ENCODE results near the gene INPP5F. TPM values are rescaled to one million over a fixed set of nuclear protein-coding genes. Genes with fewer than 3 reads are reported as not detected.
"Not testable (repeated sequence)": the region's sequence is repeated elsewhere in the genome, so short reads cannot be mapped to it uniquely, and the experiment has no call there.

Gene INPP5F
- total and polyA plus RNA-seq, 10 donors: 6.0 to 16.2 (median 10.9) TPM

- no peak overlapping the region for H3K4me3 ChIP-seq
- TF ChIP-seq POLR2A (IDR thresholded peaks at IDR 0.05): no peak
- TF ChIP-seq, protein P1, sequence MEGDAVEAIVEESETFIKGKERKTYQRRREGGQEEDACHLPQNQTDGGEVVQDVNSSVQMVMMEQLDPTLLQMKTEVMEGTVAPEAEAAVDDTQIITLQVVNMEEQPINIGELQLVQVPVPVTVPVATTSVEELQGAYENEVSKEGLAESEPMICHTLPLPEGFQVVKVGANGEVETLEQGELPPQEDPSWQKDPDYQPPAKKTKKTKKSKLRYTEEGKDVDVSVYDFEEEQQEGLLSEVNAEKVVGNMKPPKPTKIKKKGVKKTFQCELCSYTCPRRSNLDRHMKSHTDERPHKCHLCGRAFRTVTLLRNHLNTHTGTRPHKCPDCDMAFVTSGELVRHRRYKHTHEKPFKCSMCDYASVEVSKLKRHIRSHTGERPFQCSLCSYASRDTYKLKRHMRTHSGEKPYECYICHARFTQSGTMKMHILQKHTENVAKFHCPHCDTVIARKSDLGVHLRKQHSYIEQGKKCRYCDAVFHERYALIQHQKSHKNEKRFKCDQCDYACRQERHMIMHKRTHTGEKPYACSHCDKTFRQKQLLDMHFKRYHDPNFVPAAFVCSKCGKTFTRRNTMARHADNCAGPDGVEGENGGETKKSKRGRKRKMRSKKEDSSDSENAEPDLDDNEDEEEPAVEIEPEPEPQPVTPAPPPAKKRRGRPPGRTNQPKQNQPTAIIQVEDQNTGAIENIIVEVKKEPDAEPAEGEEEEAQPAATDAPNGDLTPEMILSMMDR (IDR thresholded peaks at IDR 0.05 in 8 of 11, conservative IDR thresholded peaks at IDR 0.05 in 3 of 11): no peak
- no peak for TF ChIP-seq POLR2AphosphoS5 (IDR thresholded peaks at IDR 0.05)
- WGBS, 5 donors: 41 to 70% (median 60%) methylated on average over 5 of the region's 5 CpGs
- DNase-seq: no peak
- H3K9me3 ChIP-seq: no peaks in the 10 kb centered on the region
- no peaks in the 10 kb centered on the region for H3K27me3 ChIP-seq (replicated peaks in 1 of 7)
- H3K4me1 ChIP-seq: peaks cover 0 to 43% (median 15%) of the 10 kb centered on the region in 6 donors
- H3K27ac ChIP-seq: no peak overlapping the region
- intact Hi-C loops (cut with DNase I; ENCODE audit: low total_unique reads): no loop called here
- H3K36me3 ChIP-seq: peaks cover 0 to 5% (median 0%) of the 10 kb centered on the region in 6 donors
Measured at GRCh38 chr10:119786117-119786769, 60.4 kb downstream of the INPP5F start.

DNA sequence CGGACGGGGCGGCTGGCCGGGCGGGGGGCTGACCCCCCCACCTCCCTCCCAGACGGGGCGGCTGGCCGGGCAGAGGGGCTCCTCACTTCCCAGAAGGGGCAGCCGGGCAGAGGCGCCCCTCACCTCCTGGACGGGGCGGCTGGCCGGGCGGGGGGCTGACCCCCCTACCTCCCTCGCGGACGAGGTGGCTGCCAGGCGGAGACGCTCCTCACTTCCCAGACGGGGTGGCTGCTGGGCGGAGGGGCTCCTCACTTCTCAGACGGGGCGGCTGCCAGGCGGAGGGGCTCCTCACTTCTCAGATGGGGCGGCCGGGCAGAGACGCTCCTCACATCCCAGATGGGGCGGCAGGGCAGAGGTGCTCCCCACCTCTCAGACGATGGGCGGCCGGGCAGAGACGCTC, 69.3 kb downstream of the INPP5F start:
- peaks cover 0 to 48% (median 4%) of the 10 kb centered on the region in 6 donors for H3K36me3 ChIP-seq
- intact Hi-C loops (cut with DNase I; ENCODE audit: low total_unique reads); H3K9me3 ChIP-seq; H3K27ac ChIP-seq; H3K4me1 ChIP-seq; H3K4me3 ChIP-seq; H3K27me3 ChIP-seq (replicated peaks in 1 of 7); DNase-seq: not testable (repeated sequence)
- WGBS, 5 donors: 91 to 99% (median 96%) methylated on average over 9 to 32 of the region's 32 CpGs

DNA sequence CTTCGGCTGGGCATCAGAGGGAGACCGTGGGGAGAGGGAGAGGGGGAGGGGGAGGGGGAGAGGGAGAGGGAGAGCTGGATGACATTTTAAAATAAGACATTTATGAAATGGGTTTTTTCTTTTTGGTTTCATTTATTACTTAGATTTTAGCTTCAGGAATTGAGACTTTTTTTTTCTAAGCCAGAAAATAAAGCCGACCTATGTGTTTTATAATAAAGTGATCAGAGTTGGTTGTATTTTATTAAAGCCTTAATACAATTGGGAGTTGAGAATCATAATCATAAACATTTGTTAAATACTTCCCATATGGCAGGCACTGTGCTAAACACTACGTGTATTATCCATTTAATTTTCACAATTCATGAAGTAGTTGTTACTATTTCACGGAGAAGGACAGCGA, 70.2 kb downstream of the INPP5F start:
- H3K9me3 ChIP-seq: no peaks in the 10 kb centered on the region
- intact Hi-C loops (cut with DNase I; ENCODE audit: low total_unique reads): no loop called here
- DNase-seq: no peak
- TF ChIP-seq, protein P1 (IDR thresholded peaks at IDR 0.05 in 8 of 11, conservative IDR thresholded peaks at IDR 0.05 in 3 of 11): no peak
- no peak for TF ChIP-seq POLR2A (IDR thresholded peaks at IDR 0.05)
- no peak for TF ChIP-seq POLR2AphosphoS5 (IDR thresholded peaks at IDR 0.05)
- H3K36me3 ChIP-seq: peaks cover 0 to 45% (median 4%) of the 10 kb centered on the region in 6 donors
- H3K27ac ChIP-seq: no peak overlapping the region
- no peak overlapping the region for H3K4me3 ChIP-seq
- no peaks in the 10 kb centered on the region for H3K4me1 ChIP-seq
- WGBS, 5 donors: 92 to 99% (median 95%) methylated on average over 5 to 6 of the region's 6 CpGs
- no peaks in the 10 kb centered on the region for H3K27me3 ChIP-seq (replicated peaks in 1 of 7)

GRCh38 chr10:119801176-119801575, 75.3 kb downstream of the INPP5F start:
- H3K27ac ChIP-seq: no peak overlapping the region
- TF ChIP-seq POLR2A (IDR thresholded peaks at IDR 0.05): no peak
- TF ChIP-seq POLR2AphosphoS5 (IDR thresholded peaks at IDR 0.05): no peak
- TF ChIP-seq, protein P1 (IDR thresholded peaks at IDR 0.05 in 8 of 11, conservative IDR thresholded peaks at IDR 0.05 in 3 of 11): no peak
- no peaks in the 10 kb centered on the region for H3K4me1 ChIP-seq
- no peaks in the 10 kb centered on the region for H3K27me3 ChIP-seq (replicated peaks in 1 of 7)
- no peaks in the 10 kb centered on the region for H3K9me3 ChIP-seq
- no peak for DNase-seq
- intact Hi-C loops (cut with DNase I; ENCODE audit: low total_unique reads): no loop called here
- WGBS, 5 donors: 94 to 97% (median 95%) methylated on average over 2 of the region's 2 CpGs
- H3K4me3 ChIP-seq: no peak overlapping the region
- peaks cover 0 to 41% (median 17%) of the 10 kb centered on the region in 6 donors for H3K36me3 ChIP-seq

Measured in spleen (tissue), 11 donors.